Measurements from ENCODE around the gene SPAG4. TPM values are rescaled to one million over a fixed set of nuclear protein-coding genes. Genes with fewer than 3 reads are reported as not detected.

The SPAG4 gene
- total RNA-seq, 2 experiments from 2014 or later, result 7.5 to 9.4 TPM

DNA sequence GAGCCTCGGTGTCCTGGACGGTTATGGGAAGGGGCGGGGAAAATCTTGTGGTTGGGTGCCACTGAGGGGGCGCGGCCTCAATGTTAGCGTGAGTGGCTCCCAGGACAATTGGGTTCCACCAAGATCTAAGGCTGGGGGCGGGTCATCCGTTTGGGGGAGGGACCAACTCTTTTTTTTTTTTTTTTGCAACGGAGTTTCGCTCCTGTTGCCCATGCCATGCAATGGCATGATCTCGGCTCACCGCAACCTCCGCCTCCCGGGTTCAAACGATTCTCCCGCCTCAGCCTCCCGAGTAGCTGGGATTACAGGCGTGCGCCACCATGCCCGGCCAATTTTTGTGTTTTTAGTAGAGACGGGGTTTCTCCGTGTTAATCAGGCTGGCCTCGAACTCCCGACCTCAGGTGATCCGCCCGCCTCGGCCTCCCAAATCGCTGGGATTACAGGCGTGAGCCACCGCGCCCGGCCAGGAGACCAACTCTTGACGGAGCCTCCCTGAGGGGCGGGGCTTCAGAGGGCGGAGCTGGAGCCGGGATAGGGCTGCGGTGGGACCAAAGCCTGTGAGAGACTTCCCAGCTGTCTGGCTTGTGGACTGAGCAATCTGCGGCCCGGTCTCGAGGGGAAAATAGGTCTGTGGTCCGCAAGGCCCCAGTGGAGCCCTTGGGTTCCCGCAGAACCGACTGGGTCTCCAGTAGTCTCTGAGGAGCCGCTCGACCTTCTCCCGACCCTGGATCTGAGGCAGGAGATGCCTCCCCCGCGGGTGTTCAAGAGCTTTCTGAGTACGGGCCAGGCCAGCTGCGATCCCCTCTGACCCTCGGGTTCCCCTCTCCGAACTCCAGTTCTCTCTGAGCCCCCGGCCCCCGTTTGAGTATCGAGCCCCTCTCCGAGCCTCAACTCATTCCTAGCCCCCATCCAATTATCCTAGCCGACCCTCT lies 1.1 kb downstream of the SPAG4 start:
- H3K36me3 Mint-ChIP-seq, result peaks cover 2% of the 10 kb centered on the region
- peaks cover 47% of the 10 kb centered on the region for H3K4me1 Mint-ChIP-seq (ENCODE audit: low read depth)
- no peaks in the 10 kb centered on the region for H3K9me3 Mint-ChIP-seq
- peak; percentile 76 for DNase-seq
- POLR2A ChIA-PET, result interaction anchor here (0.5 to 6.8 kb wide), 11 partner anchors 14 to 337 kb away, joined by 3 to 93 read pairs (median 5); partner anchors contain the start of genes CPNE1, ERGIC3, RBM12 and RBM39
- peak overlapping the region; percentile 76 for H3K27ac Mint-ChIP-seq
- peak overlapping the region; percentile 83 for H3K4me3 Mint-ChIP-seq
- H3K27me3 Mint-ChIP-seq, result peaks cover 2% of the 10 kb centered on the region
- intact Hi-C loops (cut with micrococcal nuclease), result loop anchor here (1.0 to 10.0 kb wide), 7 partner anchors 15 to 742 kb away; partner anchors contain the start of genes ACSS2, ERGIC3, GGT7 and NFS1
- CTCF ChIA-PET, result interaction anchor here (0.9 to 6.8 kb wide), 7 partner anchors 12 to 338 kb away, joined by 3 to 70 read pairs (median 5); partner anchors contain the start of genes CPNE1, RBM12, RBM39 and SCAND1

GRCh38 chr20:35617397-35618262 lies 2.0 kb downstream of the SPAG4 start:
- POLR2A ChIA-PET, result interaction anchor here (0.5 to 6.8 kb wide), 6 partner anchors 13 to 337 kb away, joined by 3 to 93 read pairs (median 8); partner anchors contain the start of genes CPNE1, ERGIC3, RBM12 and RBM39
- H3K36me3 Mint-ChIP-seq, result peaks cover 2% of the 10 kb centered on the region
- peaks cover 47% of the 10 kb centered on the region for H3K4me1 Mint-ChIP-seq (ENCODE audit: low read depth)
- H3K27me3 Mint-ChIP-seq, result peaks cover 2% of the 10 kb centered on the region
- DNase-seq, result peak; percentile 74
- peak overlapping the region; percentile 47 for H3K27ac Mint-ChIP-seq
- H3K4me3 Mint-ChIP-seq, result peak overlapping the region; percentile 83
- CTCF ChIA-PET, result interaction anchor here (0.9 to 6.8 kb wide), 4 partner anchors 16 to 125 kb away, joined by 4 to 70 read pairs (median 10); partner anchors contain the start of genes CPNE1, RBM12 and RBM39
- intact Hi-C loops (cut with micrococcal nuclease), result loop anchor here (2.0 to 10.0 kb wide), 3 partner anchors 163 to 743 kb away; partner anchors contain the start of genes ACSS2, CEP250 and GGT7
- no peaks in the 10 kb centered on the region for H3K9me3 Mint-ChIP-seq

DNA sequence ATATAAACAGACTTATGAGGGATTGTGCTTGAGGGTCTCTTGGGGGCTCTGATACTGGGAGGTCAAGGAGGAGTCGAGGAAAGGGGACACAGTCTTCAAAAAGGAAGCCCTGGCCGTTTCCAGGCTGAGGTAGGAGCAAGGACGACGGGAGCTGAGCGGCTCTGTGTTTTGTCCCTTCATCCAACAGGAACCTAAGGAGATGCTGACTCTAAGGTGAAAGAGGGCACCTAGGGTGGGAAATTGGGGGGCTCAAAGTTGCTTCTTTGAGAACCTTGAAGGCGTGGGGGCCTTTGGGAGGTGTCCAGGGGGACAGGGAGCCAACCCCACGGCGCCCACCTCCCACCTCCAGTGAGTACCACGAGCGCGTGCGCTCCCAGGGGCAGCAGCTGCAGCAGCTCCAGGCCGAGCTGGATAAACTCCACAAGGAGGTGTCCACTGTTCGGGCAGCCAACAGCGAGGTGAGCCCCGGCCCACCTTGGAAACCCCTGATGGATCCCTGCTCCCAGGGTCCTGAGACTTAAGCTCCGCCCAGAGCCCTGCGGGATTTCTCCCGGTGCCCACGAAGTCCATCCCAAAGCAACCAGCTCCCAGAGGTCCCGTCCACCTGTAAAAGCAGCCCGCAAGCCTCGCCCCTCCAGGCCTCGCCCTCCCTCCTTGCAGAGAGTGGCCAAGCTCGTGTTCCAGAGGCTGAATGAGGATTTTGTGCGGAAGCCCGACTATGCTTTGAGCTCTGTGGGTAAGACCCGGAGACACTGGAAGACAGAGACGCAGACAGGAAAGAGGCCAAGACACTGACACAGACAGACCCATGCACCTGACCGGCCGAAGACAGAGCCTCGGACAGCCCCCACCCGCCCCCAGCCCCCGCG lies 2.9 kb downstream of the SPAG4 start:
- peak overlapping the region; percentile 83 for H3K4me3 Mint-ChIP-seq
- no peaks in the 10 kb centered on the region for H3K9me3 Mint-ChIP-seq
- ChIA-PET POLR2A (interaction anchor here (0.6 to 6.8 kb wide), 5 partner anchors 44 to 335 kb away, joined by 3 to 93 read pairs (median 5); partner anchors contain the start of genes CPNE1, PHF20, RBM12 and RBM39), CTCF (interaction anchor here (0.9 to 6.8 kb wide), 12 partner anchors 9 to 336 kb away, joined by 3 to 70 read pairs (median 3); partner anchors contain the start of genes CPNE1, RBM12, RBM39 and SCAND1)
- peaks cover 47% of the 10 kb centered on the region for H3K4me1 Mint-ChIP-seq (ENCODE audit: low read depth)
- intact Hi-C loops (cut with micrococcal nuclease), result loop anchor here (1.0 to 10.0 kb wide), 5 partner anchors 42 to 744 kb away; partner anchors contain the start of genes ACSS2, CEP250, GGT7 and RBM39
- peak overlapping the region; percentile 59 for H3K27ac Mint-ChIP-seq
- DNase-seq, result peak; percentile 37
- H3K36me3 Mint-ChIP-seq, result peaks cover 2% of the 10 kb centered on the region
- H3K27me3 Mint-ChIP-seq, result peaks cover 2% of the 10 kb centered on the region

DNA sequence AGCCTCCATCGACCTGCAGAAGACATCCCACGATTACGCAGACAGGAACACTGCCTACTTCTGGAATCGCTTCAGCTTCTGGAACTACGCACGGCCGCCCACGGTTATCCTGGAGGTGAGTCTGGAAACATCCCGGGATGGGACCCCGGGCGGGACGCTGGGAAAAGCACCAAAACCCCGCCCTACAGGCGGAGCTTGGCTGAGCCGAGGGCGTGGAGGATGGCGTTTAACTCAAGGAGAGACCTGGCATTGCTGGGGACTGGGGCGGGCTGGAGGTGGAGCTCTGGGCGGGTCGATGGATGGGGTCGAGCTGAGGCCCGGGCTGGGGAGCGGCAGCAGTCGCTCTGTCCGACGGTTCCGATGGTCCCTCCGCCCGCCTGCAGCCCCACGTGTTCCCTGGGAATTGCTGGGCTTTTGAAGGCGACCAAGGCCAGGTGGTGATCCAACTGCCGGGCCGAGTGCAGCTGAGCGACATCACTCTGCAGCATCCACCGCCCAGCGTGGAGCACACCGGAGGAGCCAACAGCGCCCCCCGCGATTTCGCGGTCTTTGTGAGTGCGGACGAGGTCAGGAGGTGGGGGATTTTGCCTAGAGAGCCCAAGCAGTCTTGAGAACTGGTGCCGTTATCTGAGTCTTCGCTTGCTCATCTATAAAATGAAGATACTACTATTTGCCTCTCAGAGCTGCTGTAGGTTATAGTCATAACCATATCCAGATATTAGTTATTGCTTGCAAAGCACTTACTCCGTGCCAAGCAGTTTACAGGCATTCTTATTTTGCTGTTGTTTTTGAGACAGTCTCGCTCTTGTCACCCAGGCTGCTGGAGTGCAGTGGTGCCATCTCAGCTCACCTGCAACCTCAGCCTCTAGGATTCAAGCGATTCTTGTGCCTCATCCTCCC lies 3.8 kb downstream of the SPAG4 start:
- ChIA-PET POLR2A (interaction anchor here (1.1 to 6.8 kb wide), 4 partner anchors 43 to 334 kb away, joined by 4 to 93 read pairs (median 10); partner anchors contain the start of genes CPNE1, PHF20, RBM12 and RBM39), CTCF (interaction anchor here (0.7 to 6.8 kb wide), 15 partner anchors 8 to 335 kb away, joined by 3 to 70 read pairs (median 4); partner anchors contain the start of genes CPNE1, RBM12, RBM39 and SCAND1)
- peak; percentile 94 for DNase-seq
- Mint-ChIP-seq H3K4me1 (ENCODE audit: low read depth) (peaks cover 45% of the 10 kb centered on the region), H3K36me3 (peaks cover 2% of the 10 kb centered on the region), H3K9me3 (no peaks in the 10 kb centered on the region), H3K4me3 (peak overlapping the region; percentile 83), H3K27me3 (peaks cover 2% of the 10 kb centered on the region), H3K27ac (peak overlapping the region; percentile 90)
- intact Hi-C loops (cut with micrococcal nuclease), result loop anchor here (1.0 to 10.0 kb wide), 5 partner anchors 41 to 745 kb away; partner anchors contain the start of genes ACSS2, CEP250, GGT7 and RBM39

- CTCF ChIA-PET, result interaction anchor here (0.9 to 6.8 kb wide), 2 partner anchors 20 to 41 kb away, joined by 3 to 70 read pairs; partner anchors contain the start of genes CPNE1 and RBM12
- intact Hi-C loops (cut with micrococcal nuclease), result no loop called here
- Mint-ChIP-seq H3K36me3 (peaks cover 9% of the 10 kb centered on the region), H3K4me1 (ENCODE audit: low read depth) (peaks cover 39% of the 10 kb centered on the region), H3K4me3 (no peak overlapping the region), H3K9me3 (no peaks in the 10 kb centered on the region), H3K27ac (no peak overlapping the region), H3K27me3 (peaks cover 2% of the 10 kb centered on the region)
- POLR2A ChIA-PET, result interaction anchor here (2.7 to 6.8 kb wide), 2 partner anchors 41 to 122 kb away, joined by 16 to 93 read pairs; partner anchors contain the start of genes CPNE1, RBM12 and RBM39
- no peak for DNase-seq
These were observed 5.4 kb downstream of the SPAG4 start for GRCh38 chr20:35620818-35621559.

DNA sequence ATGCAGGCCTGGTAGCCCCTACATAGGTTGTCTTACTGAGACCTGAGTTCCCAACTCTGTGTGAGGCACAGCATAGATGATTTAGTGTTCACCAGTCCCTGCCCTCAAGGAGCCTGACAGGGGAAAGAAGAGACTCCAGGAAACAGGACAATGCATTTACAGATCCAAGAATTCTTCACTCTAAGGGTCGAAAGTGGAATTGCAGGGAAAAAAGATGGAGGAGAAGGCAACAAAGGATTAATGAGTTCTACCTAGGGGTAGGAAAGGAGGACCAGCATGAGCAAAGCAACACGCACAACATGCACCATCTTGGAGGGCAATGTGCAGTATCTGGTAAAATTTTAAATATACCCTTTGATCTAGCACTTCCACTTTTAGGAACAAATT lies 5.9 kb downstream of the SPAG4 start:
- Mint-ChIP-seq H3K36me3 (peaks cover 12% of the 10 kb centered on the region), H3K27me3 (peaks cover 2% of the 10 kb centered on the region), H3K27ac (no peak overlapping the region), H3K4me1 (ENCODE audit: low read depth) (peaks cover 39% of the 10 kb centered on the region), H3K4me3 (no peak overlapping the region), H3K9me3 (no peaks in the 10 kb centered on the region)
- POLR2A ChIA-PET, result interaction anchor here (6.8 kb wide), 1 partner anchor 40 kb away, joined by 93 read pairs; the partner anchor contains the start of genes CPNE1 and RBM12
- CTCF ChIA-PET, result interaction anchor here (0.9 to 6.8 kb wide), 2 partner anchors 20 to 40 kb away, joined by 3 to 70 read pairs; partner anchors contain the start of genes CPNE1 and RBM12
- no peak for DNase-seq
- intact Hi-C loops (cut with micrococcal nuclease), result no loop called here

GRCh38 chr20:35625584-35626385 lies 10.2 kb downstream of the SPAG4 start:
- no peak for DNase-seq
- intact Hi-C loops (cut with micrococcal nuclease), result no loop called here
- H3K4me3 Mint-ChIP-seq, result no peak overlapping the region
- H3K27me3 Mint-ChIP-seq, result no peaks in the 10 kb centered on the region
- no peaks in the 10 kb centered on the region for H3K9me3 Mint-ChIP-seq
- ChIA-PET POLR2A (no interaction called here), CTCF (no interaction called here)
- peaks cover 30% of the 10 kb centered on the region for H3K36me3 Mint-ChIP-seq
- H3K27ac Mint-ChIP-seq, result peak overlapping the region; percentile 25
- peaks cover 6% of the 10 kb centered on the region for H3K4me1 Mint-ChIP-seq (ENCODE audit: low read depth)

DNA sequence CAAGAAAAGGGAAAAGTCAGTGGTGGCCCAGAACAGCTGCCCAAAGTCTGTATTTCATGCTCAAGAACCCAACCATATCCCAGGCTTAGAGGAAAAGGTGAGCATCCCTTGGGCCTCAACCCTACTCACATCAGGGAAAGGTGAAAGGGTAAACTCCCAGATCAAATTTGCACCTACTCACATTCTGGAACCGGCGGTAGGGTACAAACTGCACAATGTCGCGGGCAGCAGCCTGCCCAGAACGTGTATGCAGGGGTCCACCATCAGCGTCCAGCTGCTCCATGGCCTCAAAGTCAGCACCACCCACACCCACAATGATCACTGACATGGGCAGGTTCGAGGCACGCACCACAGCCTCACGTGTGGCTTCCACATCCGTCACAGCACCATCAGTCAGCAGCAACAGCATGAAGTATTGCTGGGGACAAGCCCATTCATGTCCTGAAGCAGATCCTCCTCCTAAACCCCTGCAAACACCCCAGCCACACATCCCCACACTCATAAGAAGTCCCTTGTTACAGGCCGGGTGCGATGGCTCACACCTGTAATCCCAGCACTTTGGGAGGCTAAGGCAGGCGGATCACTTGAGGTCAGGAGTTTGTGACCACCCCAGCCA lies 10.9 kb downstream of the SPAG4 start:
- Mint-ChIP-seq H3K4me3 (no peak overlapping the region), H3K27me3 (no peaks in the 10 kb centered on the region), H3K36me3 (peaks cover 29% of the 10 kb centered on the region), H3K4me1 (ENCODE audit: low read depth) (peaks cover under 1% of the 10 kb centered on the region), H3K9me3 (no peaks in the 10 kb centered on the region), H3K27ac (peak overlapping the region; percentile 49)
- intact Hi-C loops (cut with micrococcal nuclease), result no loop called here
- ChIA-PET CTCF (no interaction called here), POLR2A (interaction anchor here (0.6 kb wide), 1 partner anchor 71 kb away, joined by 3 read pairs; no protein-coding TSS in a partner anchor)
- DNase-seq, result no peak
